Esophagus muscularis mucosa (tissue), 3 donors: ENCODE measurements around the gene TMEM100.

Experiments
- CTCF ChIP-seq, 3 experiments: fragments of 200-600 bp in 2 of 3; fragments of 450-650 bp in 1 of 3; sonication (generic) in 2 of 3; IDR thresholded peaks; one replicate each; pipeline ENCODE4 v1.5.1; 2017 to 2019; ENCODE audit warnings: antibody characterized with exemption in 3 of 3, mild to moderate bottlenecking in 2 of 3, moderate library complexity in 1 of 3
- POLR2A ChIP-seq: fragments of 450-650 bp; IDR thresholded peaks from one replicate; pipeline ENCODE4 v1.6.1; 2017; ENCODE audit warnings: antibody characterized with exemption, moderate library complexity, mild to moderate bottlenecking, low read depth

- TF ChIP-seq CTCF (IDR thresholded peaks at IDR 0.05), result no peak
- TF ChIP-seq POLR2A, result no peak
Observed at GRCh38 chr17:55704401-55704800, 18.3 kb downstream of the TMEM100 start.
